ENCODE measurements around the gene MYBL2. TPM values are rescaled to one million over a fixed set of nuclear protein-coding genes. Genes with fewer than 3 reads are reported as not detected.

The MYBL2 gene
- total and polyA plus RNA-seq, 7 donors = 0.27 to 40.6 (median 4.1) TPM; not detected in 3

Other genes with a start within 250 kb of the MYBL2 start
- 10 to 100 TPM; 29.6 to 75.6 (median 47.3) TPM for gene SRSF6, start 209.2 kb upstream of the MYBL2 start, total RNA-seq
- gene SRSF6, start 209.2 kb upstream of the MYBL2 start, polyA plus RNA-seq = 10 to 100 TPM; 39.1 to 78.9 (median 51.7) TPM
- 10 to 100 TPM in 3 of 4 donors, 1 to 10 TPM in 1; 9.0 to 26.9 (median 11.8) TPM for gene L3MBTL1, start 159.4 kb upstream of the MYBL2 start, total RNA-seq
- gene L3MBTL1, start 159.4 kb upstream of the MYBL2 start, polyA plus RNA-seq = 1 to 10 TPM in 2 of 3 donors, under 1 TPM in 1; 0.46 to 5.0 (median 1.2) TPM
- 1 to 10 TPM in 1 of 4 donors, under 1 TPM in 2, not detected in 1; 0.66 to 8.3 (median 0.71) TPM for gene SGK2, start 108.1 kb upstream of the MYBL2 start, total RNA-seq
- gene SGK2, start 108.1 kb upstream of the MYBL2 start, polyA plus RNA-seq = 100 to 1,000 TPM in 1 of 3 donors, 10 to 100 TPM in 2; 46.2 to 114 (median 49.2) TPM
- gene IFT52, start 76.2 kb upstream of the MYBL2 start, total RNA-seq = 10 to 100 TPM; 26.4 to 46.3 (median 29.8) TPM
- 10 to 100 TPM; 15.7 to 32.4 (median 30.7) TPM for gene IFT52, start 76.2 kb upstream of the MYBL2 start, polyA plus RNA-seq
- gene GTSF1L, start 59.9 kb downstream of the MYBL2 start, total RNA-seq = not detected
- gene GTSF1L, start 59.9 kb downstream of the MYBL2 start, polyA plus RNA-seq = under 1 TPM in 1 of 3 donors, not detected in 2; 0.17 TPM
- gene TOX2, start 247.7 kb downstream of the MYBL2 start, total RNA-seq = 1 to 10 TPM in 2 of 4 donors, under 1 TPM in 2; 0.27 to 3.2 (median 1.2) TPM
- gene TOX2, start 247.7 kb downstream of the MYBL2 start, polyA plus RNA-seq = 1 to 10 TPM; 1.2 to 8.1 (median 3.6) TPM

All from sigmoid colon (tissue), 7 donors.